ENCODE data around the gene LTBP2. TPM values are rescaled to one million over a fixed set of nuclear protein-coding genes. Genes with fewer than 3 reads are reported as not detected.

Gene LTBP2
- polyA plus RNA-seq, 1 donor from 2014 or later, result 0.33 TPM

GRCh38 chr14:74627076-74627475 lies 15.0 kb upstream of the LTBP2 start:
- Histone ChIP-seq H3K79me2 (replicated peaks; ENCODE audit: insufficient read depth, low read length) (no peaks in the 10 kb centered on the region), H3K36me3 (ENCODE audit: insufficient read depth, low read length) (no peaks in the 10 kb centered on the region), H3K9me3 (ENCODE audit: low read length) (no peaks in the 10 kb centered on the region), H3K9me2 (ENCODE audit: insufficient read depth, low read length) (no peaks in the 10 kb centered on the region), H3K4me2 (ENCODE audit: low read length) (no peak overlapping the region), H2AFZ (ENCODE audit: low read depth, low read length) (no peak overlapping the region), H3K4me3 (ENCODE audit: low read length) (no peak overlapping the region), H3K27ac (ENCODE audit: low read length) (no peak overlapping the region), H3K9ac (ENCODE audit: low read length) (no peak overlapping the region), H4K20me1 (ENCODE audit: insufficient read depth) (no peaks in the 10 kb centered on the region), H3K27me3 (ENCODE audit: insufficient read depth, low read depth, low read length) (no peaks in the 10 kb centered on the region), H3F3A (ENCODE audit: insufficient read depth, low read length, poor library complexity, severe bottlenecking) (no peaks in the 10 kb centered on the region)
- TF ChIP-seq CTCF (IDR thresholded peaks at IDR 0.05; ENCODE audit: poor library complexity, severe bottlenecking) (no peak), POLR2AphosphoS5 (IDR thresholded peaks at IDR 0.05) (no peak), EZH2 (IDR thresholded peaks at IDR 0.05; ENCODE audit: borderline replicate concordance, insufficient read depth, low read length, poor library complexity, severe bottlenecking) (no peak), RAD21 (conservative IDR thresholded peaks at IDR 0.05) (no peak), SMC3 (conservative IDR thresholded peaks at IDR 0.05; ENCODE audit: poor library complexity) (no peak), TAF1 (IDR thresholded peaks at IDR 0.05; ENCODE audit: low read depth) (no peak), EP300 (conservative IDR thresholded peaks at IDR 0.05; ENCODE audit: poor library complexity, severe bottlenecking) (no peak), REST (IDR thresholded peaks at IDR 0.05; ENCODE audit: borderline replicate concordance) (no peak), MXI1 (conservative IDR thresholded peaks at IDR 0.05; ENCODE audit: poor library complexity, severe bottlenecking) (no peak)

GRCh38 chr14:74622257-74622656 lies 10.2 kb upstream of the LTBP2 start:
- H3K27me3 ChIP-seq (ENCODE audit: insufficient read depth, low read depth, low read length), result no peaks in the 10 kb centered on the region
- H3F3A ChIP-seq (ENCODE audit: insufficient read depth, low read length, poor library complexity, severe bottlenecking), result no peaks in the 10 kb centered on the region
- H2AFZ ChIP-seq (ENCODE audit: low read depth, low read length), result no peak overlapping the region
- H3K9ac ChIP-seq (ENCODE audit: low read length), result no peak overlapping the region
- no peaks in the 10 kb centered on the region for H3K9me2 ChIP-seq (ENCODE audit: insufficient read depth, low read length)
- no peaks in the 10 kb centered on the region for H3K36me3 ChIP-seq (ENCODE audit: insufficient read depth, low read length)
- no peak overlapping the region for H3K4me3 ChIP-seq (ENCODE audit: low read length)
- TF ChIP-seq POLR2AphosphoS5 (IDR thresholded peaks at IDR 0.05), result no peak
- no peak for TF ChIP-seq EZH2 (IDR thresholded peaks at IDR 0.05; ENCODE audit: borderline replicate concordance, insufficient read depth, low read length, poor library complexity, severe bottlenecking)
- TF ChIP-seq TAF1 (IDR thresholded peaks at IDR 0.05; ENCODE audit: low read depth), result no peak
- no peak for TF ChIP-seq EP300 (conservative IDR thresholded peaks at IDR 0.05; ENCODE audit: poor library complexity, severe bottlenecking)
- no peak for TF ChIP-seq RAD21 (conservative IDR thresholded peaks at IDR 0.05)
- TF ChIP-seq CTCF (IDR thresholded peaks at IDR 0.05; ENCODE audit: poor library complexity, severe bottlenecking), result no peak
- TF ChIP-seq SMC3 (conservative IDR thresholded peaks at IDR 0.05; ENCODE audit: poor library complexity), result no peak
- TF ChIP-seq MXI1 (conservative IDR thresholded peaks at IDR 0.05; ENCODE audit: poor library complexity, severe bottlenecking), result no peak
- TF ChIP-seq REST (IDR thresholded peaks at IDR 0.05; ENCODE audit: borderline replicate concordance), result no peak
- no peaks in the 10 kb centered on the region for H4K20me1 ChIP-seq (ENCODE audit: insufficient read depth)
- H3K27ac ChIP-seq (ENCODE audit: low read length), result no peak overlapping the region
- no peak overlapping the region for H3K4me2 ChIP-seq (ENCODE audit: low read length)
- H3K9me3 ChIP-seq (ENCODE audit: low read length), result no peaks in the 10 kb centered on the region
- no peaks in the 10 kb centered on the region for H3K79me2 ChIP-seq (replicated peaks; ENCODE audit: insufficient read depth, low read length)

Measured in neural cell (in vitro differentiated cells).